Raji (cell line): Measurements from ENCODE around the gene HAGHL.

ENCODE experiments used
- POLR2A ChIP-seq: IDR thresholded peaks from 2 replicates; pipeline ENCODE4 v1.6.1; 2011; ENCODE audit warnings: low read depth, low read length, control low read depth; ENCODE audit not compliant: insufficient read depth

The HAGHL gene, protein sequence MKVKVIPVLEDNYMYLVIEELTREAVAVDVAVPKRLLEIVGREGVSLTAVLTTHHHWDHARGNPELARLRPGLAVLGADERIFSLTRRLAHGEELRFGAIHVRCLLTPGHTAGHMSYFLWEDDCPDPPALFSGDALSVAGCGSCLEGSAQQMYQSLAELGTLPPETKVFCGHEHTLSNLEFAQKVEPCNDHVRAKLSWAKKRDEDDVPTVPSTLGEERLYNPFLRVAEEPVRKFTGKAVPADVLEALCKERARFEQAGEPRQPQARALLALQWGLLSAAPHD

DNA sequence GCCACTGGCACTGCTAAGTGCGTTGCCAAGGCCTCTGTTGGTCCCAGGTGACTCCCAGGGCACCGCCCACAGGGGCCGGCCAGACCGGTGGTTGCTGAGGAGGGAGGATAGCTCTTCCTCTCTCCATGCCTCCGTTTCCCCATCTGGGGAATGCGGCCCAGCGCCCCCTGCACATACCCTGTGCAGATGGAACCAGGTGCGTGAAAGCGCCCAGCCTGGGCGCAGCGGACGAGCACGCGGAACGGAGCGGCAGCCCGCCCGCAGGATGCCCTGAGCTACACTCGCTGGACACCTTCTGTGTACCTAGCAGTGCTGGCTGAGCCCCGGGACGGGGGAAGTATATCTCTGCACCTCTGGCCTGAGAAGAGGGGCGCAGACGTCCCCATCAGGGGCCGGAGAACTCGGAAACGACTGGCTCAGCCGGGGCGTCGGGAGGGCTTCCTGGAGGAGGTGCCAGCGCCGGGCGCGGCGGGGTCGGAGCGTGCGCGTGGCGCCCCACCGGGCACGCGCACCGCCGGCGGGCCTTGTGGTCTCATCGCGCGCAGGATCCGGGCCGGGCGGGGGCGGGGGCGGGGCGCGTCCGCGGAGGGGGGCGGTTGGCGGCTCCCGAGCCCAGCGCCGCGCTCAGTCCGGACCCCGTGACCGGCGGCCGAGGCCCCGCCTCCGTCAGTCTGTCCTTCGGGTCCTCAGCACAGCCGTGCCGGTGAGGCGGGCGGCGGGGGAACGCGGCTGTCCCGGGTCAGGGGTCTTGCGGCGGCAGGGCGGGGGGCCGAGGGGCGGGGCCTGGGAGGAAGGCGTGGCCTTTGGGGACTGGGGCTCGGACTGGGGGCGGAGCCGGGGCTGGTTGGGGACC lies at the start of gene HAGHL, which contains the start of gene CCDC78:
TSS of gene HAGHL (plus strand) at position 669 of the 853 bp plus-strand sequence. CDS start 404 bp downstream, outside the sequence.
TSS of gene CCDC78 (minus strand) at position 6 of the 853 bp plus-strand sequence. CDS start 76 bp downstream, outside the sequence.
- TF ChIP-seq POLR2A: peak; percentile 50

DNA sequence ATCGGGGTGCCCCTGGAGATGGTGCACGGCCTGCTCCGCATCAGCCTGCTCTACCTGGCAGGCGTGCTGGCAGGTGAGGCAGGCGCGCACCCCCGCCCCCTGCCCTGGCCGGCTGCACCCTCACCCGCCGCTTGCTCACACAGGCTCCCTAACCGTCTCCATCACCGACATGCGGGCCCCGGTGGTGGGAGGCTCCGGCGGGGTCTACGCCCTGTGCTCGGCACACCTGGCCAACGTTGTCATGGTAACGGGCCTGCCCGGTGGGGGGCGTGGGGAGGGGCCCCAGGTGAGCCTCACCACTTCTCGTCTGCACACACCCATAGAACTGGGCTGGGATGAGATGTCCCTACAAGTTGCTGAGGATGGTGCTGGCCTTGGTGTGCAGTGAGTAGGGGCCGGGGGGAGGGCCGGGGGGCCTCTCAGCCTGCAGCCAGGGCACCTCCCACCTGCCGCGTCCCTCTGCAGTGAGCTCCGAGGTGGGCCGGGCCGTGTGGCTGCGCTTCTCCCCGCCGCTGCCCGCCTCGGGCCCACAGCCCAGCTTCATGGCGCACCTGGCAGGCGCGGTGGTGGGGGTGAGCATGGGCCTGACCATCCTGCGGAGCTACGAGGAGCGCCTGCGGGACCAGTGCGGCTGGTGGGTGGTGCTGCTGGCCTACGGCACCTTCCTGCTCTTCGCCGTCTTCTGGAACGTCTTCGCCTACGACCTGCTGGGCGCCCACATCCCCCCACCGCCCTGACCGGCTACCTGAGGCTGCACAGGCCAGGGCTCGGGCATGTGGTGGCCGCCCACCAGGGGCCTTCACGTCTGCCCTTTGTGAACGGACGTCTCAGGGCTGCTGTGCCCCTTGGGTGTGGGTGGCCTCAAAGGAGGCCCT lies 49.4 kb upstream of the HAGHL start:
- TF ChIP-seq POLR2A: no peak

DNA sequence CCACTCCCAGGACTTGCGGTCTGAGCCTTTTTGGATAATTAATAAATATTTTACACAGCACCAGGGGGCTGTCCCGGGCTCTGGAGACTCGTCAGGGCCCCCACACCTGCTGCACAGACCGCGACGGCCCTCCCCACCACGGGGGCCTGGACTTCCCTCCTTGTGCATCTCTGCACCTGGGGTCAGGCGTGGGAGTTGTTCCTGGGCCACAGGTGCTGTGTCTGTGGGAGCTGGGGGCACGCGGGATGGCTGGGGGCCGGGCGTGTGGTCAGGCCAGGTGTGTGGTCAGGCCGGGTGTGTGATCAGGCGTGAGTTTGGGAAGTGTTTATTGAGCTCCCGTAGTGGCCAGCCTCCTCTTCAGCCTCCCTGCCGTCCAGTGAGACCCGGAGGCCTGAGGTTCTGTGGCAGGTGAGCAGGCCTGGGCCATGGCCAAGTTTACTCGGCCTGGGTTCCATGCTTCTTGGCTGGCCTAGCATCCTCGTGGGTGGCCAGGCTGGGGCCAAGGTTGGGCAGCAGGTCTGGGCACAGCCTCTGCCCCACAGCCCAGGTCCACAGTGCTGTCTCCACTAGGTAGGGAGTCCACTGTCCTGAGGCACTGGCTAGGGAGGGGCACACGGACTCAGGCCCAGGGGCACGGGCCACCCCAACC lies 48.6 kb upstream of the HAGHL start:
- TF ChIP-seq POLR2A: no peak

DNA sequence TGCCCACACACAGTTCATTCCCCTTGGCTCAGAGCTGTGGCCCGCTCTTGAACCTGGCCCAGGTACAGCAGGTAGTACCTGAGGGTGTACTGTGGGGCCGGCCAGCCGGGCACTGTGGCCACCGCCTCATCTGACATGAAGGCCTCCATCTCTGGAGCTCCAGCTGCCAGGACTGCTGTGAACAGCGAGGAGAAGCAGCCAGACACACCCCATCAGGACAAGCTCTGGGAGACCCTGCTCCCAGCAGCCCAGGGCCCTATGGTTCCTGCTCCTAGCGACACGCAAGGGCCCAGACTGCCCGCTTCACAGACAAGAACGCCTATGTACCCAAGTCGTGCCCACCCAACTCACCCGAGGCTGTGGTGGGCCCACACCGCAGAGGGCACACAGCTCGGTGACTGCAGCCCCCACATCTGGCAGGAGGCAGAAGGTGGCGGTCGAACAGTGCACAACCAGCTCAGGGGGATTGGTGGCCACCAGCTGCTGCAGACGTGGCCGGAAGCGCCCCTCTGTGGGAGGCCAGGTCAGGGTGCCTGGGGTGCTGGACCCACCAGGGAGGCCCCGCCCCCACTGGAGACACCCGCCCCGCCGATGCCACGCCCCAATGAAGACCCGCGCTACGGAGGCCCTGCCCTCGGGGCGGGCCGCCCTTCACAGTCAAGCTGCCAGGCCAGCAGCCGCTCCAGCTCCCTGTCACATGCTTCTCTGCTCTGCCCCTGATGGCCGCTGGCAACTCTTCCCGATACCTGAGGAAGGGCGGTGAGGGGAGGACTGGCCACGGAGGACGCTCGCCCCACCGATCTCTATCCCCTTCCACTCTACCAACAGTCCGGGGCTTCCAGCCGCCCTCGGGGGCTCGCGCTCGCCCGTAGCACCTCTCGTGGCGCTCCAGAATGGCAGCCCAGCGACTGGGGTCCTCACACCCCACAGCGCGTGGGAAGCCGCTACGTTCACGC lies 47.8 kb upstream of the HAGHL start:
- no peak for TF ChIP-seq POLR2A

DNA sequence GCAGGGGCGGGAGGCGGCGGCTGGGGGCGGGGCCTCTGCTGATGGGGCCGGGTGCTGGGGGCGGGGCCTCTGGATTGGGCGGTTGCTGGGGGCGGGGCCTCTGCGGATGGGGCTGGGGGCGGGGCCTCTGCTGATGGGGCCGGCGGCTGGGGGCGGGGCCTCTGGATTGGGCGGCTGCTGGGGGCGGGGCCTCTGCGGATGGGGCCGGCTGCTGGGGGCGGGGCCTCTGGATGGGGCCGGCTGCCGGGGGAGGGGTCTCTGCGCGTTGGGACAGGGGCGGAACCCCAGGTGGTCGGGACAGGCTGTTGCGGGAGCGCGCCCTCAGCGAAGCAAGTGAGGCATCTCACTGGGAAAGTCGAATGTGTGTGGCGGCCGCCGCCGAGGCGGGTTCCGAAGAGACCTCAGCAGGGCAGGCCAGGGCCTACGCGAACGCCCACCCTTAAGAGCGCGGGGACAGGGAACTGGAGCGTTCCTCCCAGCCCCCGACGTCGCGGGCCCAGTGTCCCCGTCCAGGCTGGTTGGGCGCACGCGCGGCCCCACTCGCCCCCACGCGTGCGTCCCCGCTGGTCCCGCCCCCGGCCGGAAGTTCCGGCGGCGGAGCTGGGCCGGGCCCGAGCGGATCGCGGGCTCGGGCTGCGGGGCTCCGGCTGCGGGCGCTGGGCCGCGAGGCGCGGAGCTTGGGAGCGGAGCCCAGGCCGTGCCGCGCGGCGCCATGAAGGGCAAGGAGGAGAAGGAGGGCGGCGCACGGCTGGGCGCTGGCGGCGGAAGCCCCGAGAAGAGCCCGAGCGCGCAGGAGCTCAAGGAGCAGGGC lies 46.9 kb upstream of the HAGHL start, which contains the start of gene STUB1:
TSS of gene STUB1 (plus strand) at position 597 of the 811 bp plus-strand sequence. CDS start at position 713, 116 bp downstream.
- peak; percentile 84 for TF ChIP-seq POLR2A

DNA sequence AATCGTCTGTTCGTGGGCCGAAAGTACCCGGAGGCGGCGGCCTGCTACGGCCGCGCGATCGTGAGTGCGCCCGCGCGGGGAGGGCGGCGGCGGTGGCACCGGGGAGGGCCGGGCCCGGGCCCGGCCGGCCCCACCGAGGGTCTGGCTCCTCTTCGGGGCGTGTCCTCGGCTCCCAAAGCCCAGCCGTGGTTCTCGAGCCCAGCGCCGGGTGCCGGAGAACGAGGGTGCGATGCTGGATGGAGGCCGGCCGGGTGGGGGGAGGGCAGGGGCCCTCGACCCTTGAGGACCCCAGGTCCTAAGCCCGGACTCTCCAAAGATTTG lies 46.3 kb upstream of the HAGHL start:
- no peak for TF ChIP-seq POLR2A

DNA sequence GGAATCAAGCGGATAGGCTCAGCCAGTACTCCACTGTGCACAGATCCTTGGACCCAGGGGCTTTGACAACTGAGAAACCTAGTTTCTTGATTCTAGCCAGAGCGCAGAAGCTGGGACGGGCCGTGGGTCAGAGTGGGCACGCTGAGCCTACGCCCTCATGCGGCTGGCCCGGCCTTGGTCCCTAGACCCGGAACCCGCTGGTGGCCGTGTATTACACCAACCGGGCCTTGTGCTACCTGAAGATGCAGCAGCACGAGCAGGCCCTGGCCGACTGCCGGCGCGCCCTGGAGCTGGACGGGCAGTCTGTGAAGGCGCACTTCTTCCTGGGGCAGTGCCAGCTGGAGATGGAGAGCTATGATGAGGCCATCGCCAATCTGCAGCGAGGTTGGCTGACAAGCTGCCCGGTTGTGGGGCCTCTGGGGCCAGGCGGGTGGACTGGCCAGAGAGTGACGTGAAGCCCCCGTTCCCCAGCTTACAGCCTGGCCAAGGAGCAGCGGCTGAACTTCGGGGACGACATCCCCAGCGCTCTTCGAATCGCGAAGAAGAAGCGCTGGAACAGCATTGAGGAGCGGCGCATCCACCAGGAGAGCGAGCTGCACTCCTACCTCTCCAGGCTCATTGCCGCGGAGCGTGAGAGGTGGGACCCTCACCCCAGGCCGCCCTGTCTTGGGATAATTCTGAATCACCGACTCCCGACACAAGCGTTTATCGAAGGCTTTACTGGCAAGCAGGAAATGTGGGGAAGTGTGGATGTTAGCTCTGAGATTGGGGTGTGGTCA lies 45.8 kb upstream of the HAGHL start:
- TF ChIP-seq POLR2A: no peak

DNA sequence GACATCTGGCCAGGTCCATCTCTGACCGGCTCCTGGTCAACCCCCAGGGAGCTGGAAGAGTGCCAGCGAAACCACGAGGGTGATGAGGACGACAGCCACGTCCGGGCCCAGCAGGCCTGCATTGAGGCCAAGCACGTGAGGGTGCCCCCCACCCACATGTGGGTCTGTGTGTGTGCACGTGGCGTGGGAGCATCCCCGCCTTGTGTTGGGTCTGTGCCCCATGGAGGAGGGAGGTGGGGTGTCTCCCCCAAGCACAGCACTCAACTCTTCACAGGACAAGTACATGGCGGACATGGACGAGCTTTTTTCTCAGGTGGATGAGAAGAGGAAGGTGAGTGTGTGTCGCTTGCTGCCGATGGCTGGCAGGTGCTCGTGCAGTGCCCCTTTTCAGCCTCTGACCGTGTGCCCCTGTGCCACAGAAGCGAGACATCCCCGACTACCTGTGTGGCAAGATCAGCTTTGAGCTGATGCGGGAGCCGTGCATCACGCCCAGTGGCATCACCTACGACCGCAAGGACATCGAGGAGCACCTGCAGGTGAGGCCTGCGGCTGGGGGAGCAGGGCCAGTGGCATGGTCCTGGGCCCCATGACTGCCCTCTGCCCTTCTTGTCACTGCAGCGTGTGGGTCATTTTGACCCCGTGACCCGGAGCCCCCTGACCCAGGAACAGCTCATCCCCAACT lies 45.0 kb upstream of the HAGHL start:
- TF ChIP-seq POLR2A: 0 out of 2 replicates have a peak, but pooled peaks have one; percentile 41

DNA sequence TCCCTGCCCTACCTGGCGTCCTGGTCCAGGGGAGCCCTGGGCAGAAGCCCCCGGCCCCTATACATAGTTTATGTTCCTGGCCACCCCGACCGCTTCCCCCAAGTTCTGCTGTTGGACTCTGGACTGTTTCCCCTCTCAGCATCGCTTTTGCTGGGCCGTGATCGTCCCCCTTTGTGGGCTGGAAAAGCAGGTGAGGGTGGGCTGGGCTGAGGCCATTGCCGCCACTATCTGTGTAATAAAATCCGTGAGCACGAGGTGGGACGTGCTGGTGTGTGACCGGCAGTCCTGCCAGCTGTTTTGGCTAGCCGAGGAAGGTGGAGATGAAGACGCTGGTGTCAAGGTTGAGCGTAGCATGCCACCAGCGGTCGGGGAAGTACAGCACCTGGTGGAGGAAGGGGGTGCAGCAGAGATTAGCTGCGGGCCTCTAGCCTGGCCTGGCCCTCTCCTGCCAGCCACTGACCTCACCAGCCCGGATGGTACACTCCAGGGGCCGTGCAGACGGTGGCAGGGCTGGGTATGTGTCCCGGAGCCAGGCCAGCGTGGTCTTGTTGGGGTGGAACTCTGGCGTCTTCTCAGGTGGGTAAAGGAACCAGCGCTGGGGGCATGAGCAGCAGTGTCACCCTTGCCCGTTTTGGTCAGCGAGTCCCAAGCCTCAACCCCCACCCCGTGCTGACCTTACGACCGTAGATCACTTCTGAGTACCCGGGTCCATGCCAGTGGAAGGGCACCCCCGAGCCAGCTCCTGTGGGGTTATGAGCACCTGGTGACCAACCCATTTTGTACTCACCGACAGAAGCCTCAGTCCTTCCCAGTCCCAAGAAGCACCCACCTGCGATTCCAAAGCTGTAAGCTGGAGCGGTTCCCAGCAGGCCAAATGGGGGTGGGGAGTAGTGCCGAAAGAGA lies 44.2 kb upstream of the HAGHL start:
- peak; percentile 45 for TF ChIP-seq POLR2A

DNA sequence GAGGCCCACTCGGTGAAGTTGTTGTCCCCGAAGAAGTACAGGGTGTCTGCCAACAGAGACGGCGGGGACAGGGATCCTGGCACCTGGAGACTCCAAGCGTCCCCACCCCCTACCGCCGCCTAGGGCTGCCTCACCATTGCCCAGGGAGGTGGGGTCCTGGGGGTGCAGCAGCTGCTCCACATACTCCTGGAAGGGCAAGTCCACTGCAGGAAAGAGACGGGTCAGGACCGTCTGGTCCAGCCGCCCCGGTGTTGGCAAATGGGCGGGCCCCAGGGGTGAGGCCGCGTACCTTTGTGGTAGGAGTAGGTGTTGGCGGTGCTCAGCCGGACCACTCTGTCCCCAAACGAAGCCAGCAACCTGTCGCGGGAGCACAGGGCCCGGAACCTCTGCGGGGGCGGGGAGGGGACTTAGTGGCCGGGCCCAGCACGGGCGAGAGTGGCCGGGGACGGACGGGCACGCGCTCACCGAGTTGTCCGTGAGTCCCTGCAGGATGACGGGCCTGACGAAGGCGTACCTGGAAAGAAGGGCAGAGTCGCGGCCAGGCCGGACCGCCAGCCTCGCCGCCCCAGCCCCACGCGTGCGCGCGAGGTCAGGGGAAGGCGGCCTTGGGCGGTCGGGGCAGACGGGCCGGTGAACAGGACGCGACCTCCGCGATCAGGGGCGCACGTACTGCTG lies 43.4 kb upstream of the HAGHL start:
- no peak for TF ChIP-seq POLR2A
